Smooth muscle cell of the brain vasculature (primary cell): ENCODE measurements around the gene RINL.

ENCODE experiments used
- DNase-seq: peaks from one replicate; pipeline ENCODE4 v3.0.0-alpha.2; 2012; ENCODE audit warnings: low read depth, low spot score

Gene RINL

DNA sequence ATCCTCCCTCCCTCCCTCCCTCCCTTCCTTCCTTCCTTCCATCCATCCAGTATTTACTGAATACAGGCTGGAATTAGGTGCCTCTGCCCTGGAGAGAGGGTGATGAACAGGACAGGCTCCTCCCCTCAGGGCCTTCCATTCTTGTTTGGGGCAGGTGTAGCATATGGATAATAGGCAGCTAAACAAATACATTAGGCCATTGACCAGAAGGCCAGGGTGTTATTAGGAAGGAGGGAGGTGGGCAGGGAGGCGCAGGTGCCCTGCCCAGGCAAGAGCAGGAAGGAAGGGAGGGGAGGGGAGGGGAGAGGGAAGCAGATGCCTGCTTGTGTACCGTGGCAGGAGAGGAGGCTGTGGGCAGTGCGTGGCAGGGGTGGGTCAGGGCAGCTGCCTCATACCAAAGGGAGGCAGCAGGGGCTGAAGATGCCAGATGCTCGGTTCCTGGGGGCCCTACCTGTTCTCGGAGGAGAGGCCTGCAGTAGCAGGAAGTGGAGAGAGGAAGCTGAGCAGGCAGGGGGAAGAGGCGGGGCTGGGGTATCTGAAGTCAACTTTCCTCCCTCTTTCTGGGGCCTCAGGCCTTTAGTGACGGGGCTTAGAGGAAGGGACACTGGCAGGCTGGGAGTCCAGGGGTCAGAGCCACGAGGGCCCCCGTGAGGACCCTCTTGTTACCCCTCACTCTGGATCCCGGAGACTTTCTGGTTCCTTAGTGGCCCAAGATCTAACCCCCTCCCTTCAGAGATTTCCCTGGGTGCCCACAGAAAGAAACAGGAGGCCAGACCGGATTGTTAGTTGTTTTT is at the start of gene RINL:
Gene RINL (minus strand): TSS at position 495 of the 794 bp plus-strand sequence. CDS start 1,533 bp downstream, outside the sequence.
- no peak for DNase-seq

DNA sequence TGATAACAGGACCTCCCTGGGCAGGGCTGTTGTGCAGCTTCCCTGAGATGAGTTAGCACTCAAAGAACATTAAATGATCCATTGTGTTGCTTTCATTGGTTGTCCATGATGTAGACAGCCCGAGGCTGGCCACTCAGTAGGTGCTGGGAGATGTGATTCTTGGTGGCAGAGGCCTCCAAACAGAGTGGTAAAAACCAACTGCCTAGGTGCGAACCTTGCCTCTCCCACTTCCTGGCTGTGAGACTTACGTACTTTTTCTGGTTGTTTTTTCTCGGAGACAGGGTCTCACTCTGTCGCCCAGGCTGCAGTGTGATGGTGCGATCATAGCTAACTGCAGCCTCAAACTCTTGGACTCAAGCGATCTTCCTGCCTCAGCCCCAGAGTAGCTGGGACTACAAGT is 46.3 kb upstream of the RINL start:
- DNase-seq: no peak

DNA sequence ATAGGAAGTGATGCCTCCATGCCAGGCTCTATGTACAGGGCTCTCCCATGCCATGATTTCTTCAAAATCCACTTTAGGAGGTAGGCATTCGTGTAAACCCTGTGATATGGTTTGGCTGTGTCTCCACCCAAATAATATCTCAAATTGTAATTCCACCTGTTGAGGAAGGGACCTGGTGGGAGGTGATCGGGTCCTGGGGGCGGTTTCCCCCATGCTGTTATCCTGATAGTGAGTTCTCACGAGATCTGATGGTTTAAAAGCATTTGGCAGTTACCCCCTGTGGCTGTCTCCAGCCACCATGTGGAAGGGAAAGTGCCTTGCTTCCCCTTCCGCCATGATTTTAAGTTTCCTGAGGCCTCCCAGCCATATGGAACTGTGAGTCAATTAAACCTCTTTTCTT is 44.4 kb upstream of the RINL start:
- no peak for DNase-seq

GRCh38 chr19:38921420-38922274 is 43.6 kb upstream of the RINL start:
- DNase-seq: no peak

DNA sequence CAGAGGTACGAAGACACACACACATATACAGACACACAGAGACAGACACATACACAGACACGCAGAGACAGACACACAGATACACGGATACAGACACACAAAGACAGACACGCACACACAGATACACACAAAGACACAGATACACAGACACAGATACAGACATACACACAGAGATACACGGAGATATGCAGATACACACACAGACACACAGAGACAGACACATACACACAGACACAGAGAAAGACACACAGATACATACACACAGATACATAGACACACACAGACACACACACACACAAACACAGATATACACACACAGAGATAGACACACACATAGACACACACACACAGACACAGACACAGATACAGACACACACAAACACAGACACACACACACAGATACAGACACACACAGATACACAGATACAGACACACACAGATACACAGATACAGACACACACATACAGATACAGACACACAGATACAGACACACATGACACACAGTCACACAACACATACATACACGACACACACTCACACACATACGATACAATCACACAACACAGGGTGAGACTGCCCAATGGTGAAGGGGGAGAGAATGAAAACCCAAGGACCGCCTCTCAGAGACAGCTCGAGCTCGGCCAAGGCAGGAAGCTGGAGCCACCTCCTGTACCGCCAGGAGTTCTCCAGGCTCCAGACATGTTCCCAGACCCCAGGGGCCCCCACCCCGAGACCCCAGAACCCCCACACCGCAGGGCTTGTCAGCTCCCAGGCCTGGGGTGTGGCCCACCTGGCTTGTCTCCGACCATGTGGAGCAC is 42.7 kb upstream of the RINL start:
- no peak for DNase-seq

DNA sequence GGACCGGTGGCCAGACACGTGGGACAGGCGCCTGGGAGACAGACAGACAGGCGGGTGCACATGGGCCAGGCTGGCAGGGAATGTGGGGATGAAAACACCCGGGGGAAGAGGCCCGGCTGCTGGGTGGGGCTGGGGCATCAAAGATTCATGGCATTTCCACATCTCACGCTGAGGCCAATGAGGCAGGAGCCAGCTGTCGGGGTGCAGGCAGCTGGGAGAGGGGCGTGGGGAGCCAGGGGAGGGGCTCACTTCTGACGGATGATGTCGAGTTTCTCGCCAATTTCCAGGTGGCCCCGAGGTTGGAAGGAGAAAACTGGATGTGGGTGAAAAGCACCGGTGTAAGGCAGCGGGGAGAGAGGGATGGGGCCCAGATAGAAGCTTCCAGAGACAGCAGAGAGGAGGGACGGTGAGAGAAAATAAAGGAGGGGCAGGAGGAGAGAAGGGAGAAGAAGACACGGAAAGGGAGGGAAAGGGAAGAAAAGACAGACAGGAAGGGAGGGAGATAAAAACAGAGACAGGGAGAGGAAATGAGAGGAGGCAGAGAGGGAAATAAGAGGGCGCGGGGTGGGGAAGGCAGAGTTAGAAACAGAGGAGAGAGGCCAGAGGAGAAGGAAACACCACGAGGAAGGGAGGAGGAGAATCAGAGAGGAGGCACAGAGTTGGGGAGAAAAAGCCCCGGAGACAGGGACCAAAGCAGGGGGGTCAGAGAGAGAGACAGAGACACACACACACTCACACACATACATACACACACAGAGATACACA is 41.9 kb upstream of the RINL start:
- DNase-seq: no peak

- DNase-seq: no peak
Observed at GRCh38 chr19:38918526-38918925, 40.5 kb upstream of the RINL start.

DNA sequence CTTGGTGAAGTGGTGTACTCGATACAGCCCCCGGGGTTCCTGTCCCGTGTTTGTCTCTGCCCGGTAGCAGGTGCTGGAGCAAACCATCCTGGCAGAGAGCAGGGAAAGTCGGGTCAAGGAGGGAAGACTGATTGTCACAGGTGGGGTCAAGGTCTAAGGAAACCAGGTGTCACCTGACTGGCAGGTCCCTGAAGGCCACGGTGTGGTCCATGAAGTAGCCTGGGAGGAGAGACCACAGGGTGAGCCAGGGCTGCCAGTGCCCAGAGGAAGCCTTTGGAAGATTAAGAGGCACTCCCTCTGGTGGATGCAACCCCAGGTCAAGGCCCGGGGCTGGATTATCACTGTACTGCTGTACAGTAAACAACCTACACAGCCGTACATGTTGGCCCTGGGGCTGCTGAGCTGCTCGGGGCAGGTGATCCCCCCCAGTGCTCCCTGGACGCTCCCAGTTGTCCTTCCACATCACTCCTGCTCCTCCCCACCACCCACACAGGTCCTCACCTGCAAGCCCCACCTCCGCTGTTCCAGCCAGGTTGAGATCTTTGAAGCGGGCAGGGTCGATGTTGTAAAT is 39.9 kb upstream of the RINL start:
- no peak for DNase-seq

DNA sequence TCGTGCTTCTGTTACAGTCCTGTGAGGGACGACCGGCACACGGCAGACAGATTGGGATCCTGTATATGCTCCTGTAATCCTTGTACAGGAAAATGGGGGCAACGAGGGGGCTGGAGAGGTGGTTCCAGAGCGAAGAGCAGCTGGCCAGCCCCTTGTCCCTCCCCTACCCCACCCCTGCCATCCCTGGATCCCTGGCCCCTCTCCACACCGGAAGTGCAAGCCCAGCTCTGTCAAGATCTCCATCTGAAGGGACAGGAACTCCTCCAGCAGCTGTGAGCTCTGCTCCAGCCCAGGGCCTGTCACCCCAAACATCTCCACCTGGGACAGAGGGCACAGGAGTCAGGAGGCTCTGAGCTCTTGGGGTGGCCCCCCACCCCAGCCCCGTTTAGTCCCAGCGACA is 39.4 kb upstream of the RINL start:
- DNase-seq: no peak

- no peak for DNase-seq
Observed at GRCh38 chr19:38915329-38916321, 37.5 kb upstream of the RINL start.

DNA sequence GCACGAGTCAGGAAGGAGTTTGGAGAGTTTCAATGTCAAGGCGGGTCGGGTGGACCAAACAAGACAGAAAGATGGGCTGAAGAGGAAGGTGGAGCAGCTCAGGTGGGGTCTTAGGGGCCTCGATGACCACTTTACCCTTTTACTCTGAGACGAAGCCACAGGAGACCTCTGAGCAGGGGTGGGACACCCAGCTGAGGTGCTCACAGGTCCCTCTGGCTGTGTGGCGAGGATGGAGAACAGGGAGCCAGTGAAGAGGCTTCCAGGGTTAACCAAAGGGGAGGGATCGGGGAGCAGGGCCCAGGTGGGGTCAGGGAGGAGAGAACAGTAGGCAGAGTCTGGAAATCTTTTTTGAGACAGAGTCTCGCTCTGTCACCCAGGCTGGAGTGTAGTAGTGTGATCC is 35.9 kb upstream of the RINL start:
- DNase-seq: no peak

GRCh38 chr19:38912600-38913514 is 34.8 kb upstream of the RINL start:
- DNase-seq: no peak

GRCh38 chr19:38911388-38912001 is 33.4 kb upstream of the RINL start:
- no peak for DNase-seq

DNA sequence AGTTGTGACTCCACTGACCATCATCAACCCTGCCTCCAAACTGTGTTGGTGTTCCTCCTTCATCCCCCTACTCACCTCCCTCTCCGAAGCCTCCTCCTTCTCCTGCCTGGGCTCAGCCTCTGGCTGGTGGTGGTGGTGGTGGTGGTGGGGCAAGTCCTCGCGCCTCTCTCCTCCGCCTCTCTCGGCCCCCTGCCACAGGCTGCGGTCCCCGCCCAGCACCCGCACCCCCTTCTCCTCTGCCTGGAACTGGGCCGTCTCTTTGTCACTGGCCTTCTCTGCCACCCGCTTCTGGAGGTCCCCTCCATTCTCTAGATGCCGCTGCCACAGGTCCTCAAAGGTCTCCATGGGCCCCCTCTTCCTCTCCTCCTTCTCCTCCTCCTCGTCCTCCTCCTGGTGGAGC is 32.4 kb upstream of the RINL start:
- no peak for DNase-seq

DNA sequence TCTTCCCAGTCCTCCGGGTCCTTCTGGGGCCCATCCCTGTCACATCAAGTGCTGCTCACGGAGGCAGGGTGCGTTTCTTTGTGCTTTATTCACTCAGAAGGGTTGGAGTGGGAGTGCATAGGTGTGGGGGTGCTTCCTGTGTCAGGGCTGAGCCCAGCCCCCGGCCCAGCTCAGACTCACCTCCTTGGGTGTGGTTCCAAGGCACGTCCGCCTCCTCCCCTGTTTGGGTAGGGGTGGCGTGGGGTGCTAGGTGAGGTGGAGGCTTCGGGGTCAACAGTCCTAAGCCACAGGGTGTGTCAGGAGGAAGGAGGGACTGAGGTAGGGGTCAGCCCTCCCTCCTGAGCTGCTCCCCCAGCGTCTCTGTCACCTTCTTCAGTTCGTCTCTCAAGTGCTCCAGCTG is 30.8 kb upstream of the RINL start:
- no peak for DNase-seq

DNA sequence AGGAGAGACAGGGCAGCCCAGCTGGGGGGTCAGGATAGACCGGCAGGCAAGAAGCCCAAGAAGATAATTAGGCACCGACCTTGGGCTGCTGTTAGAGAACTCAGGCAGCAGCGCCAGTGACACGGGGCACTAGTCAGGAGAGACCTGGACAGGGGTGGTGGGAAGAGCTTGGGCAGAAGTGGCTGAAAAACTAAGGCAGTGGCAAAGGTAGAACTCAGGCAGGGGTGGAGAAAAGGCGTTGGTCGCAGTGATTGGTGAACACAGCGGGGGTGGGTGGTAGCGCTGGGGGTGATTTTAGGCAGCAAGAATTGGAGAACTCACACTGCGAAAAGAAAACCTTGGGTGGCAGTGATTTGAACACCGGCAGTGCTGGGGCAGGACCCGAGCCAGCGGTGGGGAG is 29.6 kb upstream of the RINL start:
- DNase-seq: no peak

- no peak for DNase-seq
Observed at GRCh38 chr19:38907227-38907626, 29.2 kb upstream of the RINL start.

GRCh38 chr19:38905620-38906019 is 27.5 kb upstream of the RINL start:
- no peak for DNase-seq
